ENCODE measurements around the gene RPSA.

Gene RPSA

GRCh38 chr3:39383881-39384664 is 22.4 kb upstream of the RPSA start:
- Histone ChIP-seq H3K36me3 (ENCODE audit: insufficient read depth, low read length) (peaks cover 32% of the 10 kb centered on the region), H3K4me3 (ENCODE audit: low read depth in 1 of 2, low read length in 2 of 2) (peak overlapping the region; percentile 81 to 94), H3K27me3 (ENCODE audit: insufficient read depth, low read length, poor library complexity) (no peaks in the 10 kb centered on the region), H2AFZ (ENCODE audit: low read depth, low read length) (peak overlapping the region; percentile 75), H3K4me2 (ENCODE audit: insufficient read depth, low read length) (peak overlapping the region; percentile 91), H4K20me1 (ENCODE audit: insufficient read depth, low read length) (peaks cover 52% of the 10 kb centered on the region), H3K79me2 (ENCODE audit: insufficient read depth, low read length) (peaks cover 69% of the 10 kb centered on the region), H3K9me3 (ENCODE audit: insufficient read depth, low read length, severe bottlenecking) (no peaks in the 10 kb centered on the region), H3K9ac (ENCODE audit: low read depth, low read length) (peak overlapping the region; percentile 88), H3K27ac (ENCODE audit: low read length) (peak overlapping the region; percentile 89), H3K4me1 (ENCODE audit: insufficient read depth, low read length) (peaks cover 71% of the 10 kb centered on the region)
- ATAC-seq (ENCODE audit: insufficient read depth, low read depth) = peak; percentile 82
- peak; percentile 95 for DNase-seq
- TF ChIP-seq EZH2 (IDR thresholded peaks at IDR 0.05; ENCODE audit: borderline replicate concordance, low read depth, low read length, severe bottlenecking) = no peak
- peak; percentile 11 for TF ChIP-seq CTCF (IDR thresholded peaks at IDR 0.05; ENCODE audit: borderline replicate concordance, extremely low read depth, low read length, poor library complexity, severe bottlenecking)

GRCh38 chr3:39384665-39385000 is 21.9 kb upstream of the RPSA start:
- peaks cover 75% of the 10 kb centered on the region for H3K79me2 ChIP-seq (ENCODE audit: insufficient read depth, low read length)
- no peaks in the 10 kb centered on the region for H3K9me3 ChIP-seq (ENCODE audit: insufficient read depth, low read length, severe bottlenecking)
- H3K4me2 ChIP-seq (ENCODE audit: insufficient read depth, low read length) = peak overlapping the region; percentile 91
- DNase-seq (no peak), ATAC-seq (ENCODE audit: insufficient read depth, low read depth) (no peak)
- H2AFZ ChIP-seq (ENCODE audit: low read depth, low read length) = no peak overlapping the region
- peak overlapping the region; percentile 81 to 94; a peak in 3 of 4 replicates for H3K4me3 ChIP-seq (ENCODE audit: low read depth in 1 of 2, low read length in 2 of 2)
- peak overlapping the region; percentile 88 for H3K9ac ChIP-seq (ENCODE audit: low read depth, low read length)
- no peaks in the 10 kb centered on the region for H3K27me3 ChIP-seq (ENCODE audit: insufficient read depth, low read length, poor library complexity)
- peaks cover 58% of the 10 kb centered on the region for H4K20me1 ChIP-seq (ENCODE audit: insufficient read depth, low read length)
- peak overlapping the region; percentile 60 for H3K27ac ChIP-seq (ENCODE audit: low read length)
- TF ChIP-seq CTCF (IDR thresholded peaks at IDR 0.05; ENCODE audit: borderline replicate concordance, extremely low read depth, low read length, poor library complexity, severe bottlenecking) (no peak), EZH2 (IDR thresholded peaks at IDR 0.05; ENCODE audit: borderline replicate concordance, low read depth, low read length, severe bottlenecking) (no peak)
- peaks cover 38% of the 10 kb centered on the region for H3K36me3 ChIP-seq (ENCODE audit: insufficient read depth, low read length)
- H3K4me1 ChIP-seq (ENCODE audit: insufficient read depth, low read length) = peaks cover 67% of the 10 kb centered on the region

GRCh38 chr3:39385456-39386090 is 20.9 kb upstream of the RPSA start:
- no peak for ATAC-seq (ENCODE audit: insufficient read depth, low read depth)
- Histone ChIP-seq H3K9ac (ENCODE audit: low read depth, low read length) (peak overlapping the region; percentile 88), H3K36me3 (ENCODE audit: insufficient read depth, low read length) (peaks cover 47% of the 10 kb centered on the region), H3K4me2 (ENCODE audit: insufficient read depth, low read length) (peak overlapping the region; percentile 91), H3K9me3 (ENCODE audit: insufficient read depth, low read length, severe bottlenecking) (no peaks in the 10 kb centered on the region), H3K27me3 (ENCODE audit: insufficient read depth, low read length, poor library complexity) (no peaks in the 10 kb centered on the region), H3K4me3 (ENCODE audit: low read depth in 1 of 2, low read length in 2 of 2) (peak overlapping the region; percentile 81 to 94; a peak in 3 of 4 replicates), H3K27ac (ENCODE audit: low read length) (peak overlapping the region; percentile 38), H3K4me1 (ENCODE audit: insufficient read depth, low read length) (peaks cover 58% of the 10 kb centered on the region), H3K79me2 (ENCODE audit: insufficient read depth, low read length) (peaks cover 84% of the 10 kb centered on the region), H2AFZ (ENCODE audit: low read depth, low read length) (no peak overlapping the region), H4K20me1 (ENCODE audit: insufficient read depth, low read length) (peaks cover 64% of the 10 kb centered on the region)
- TF ChIP-seq CTCF (IDR thresholded peaks at IDR 0.05; ENCODE audit: borderline replicate concordance, extremely low read depth, low read length, poor library complexity, severe bottlenecking) = no peak
- no peak for TF ChIP-seq EZH2 (IDR thresholded peaks at IDR 0.05; ENCODE audit: borderline replicate concordance, low read depth, low read length, severe bottlenecking)
- DNase-seq = no peak
